A549 (cell line): ENCODE results near the gene CDC42EP4. TPM values are rescaled to one million over a fixed set of nuclear protein-coding genes. Genes with fewer than 3 reads are reported as not detected.

ENCODE experiments used
- ATAC-seq, 2 experiments: fragments of 200-7000 bp in 1 of 2; fragments of >200 bp in 1 of 2; cut with Nextera tagmentation in 1 of 2; cut with Tn5 transposase in 1 of 2; 3 replicates each; pipeline versions ENCODE4 v1.8.0 to v1.9.1; 2018 to 2020; ENCODE audit warnings: mild to moderate bottlenecking in 1 of 2, moderate library complexity in 1 of 2
- CTCF ChIA-PET: fragments of 300-600 bp; sonication (Branson Sonifier 250); formaldehyde crosslinking; extraction: SDS; loops from one replicate; lab custom pipeline; 2021; ENCODE audit warnings: antibody characterized with exemption, inconsistent platforms; lab: Yijun Ruan, JAX
- POLR2A ChIA-PET: fragments of 350-600 bp; formaldehyde crosslinking; extraction: SDS; loops from one replicate; lab custom pipeline; 2021; ENCODE audit warnings: antibody characterized with exemption, inconsistent platforms; lab: Yijun Ruan, JAX
- DNase-seq, 2 experiments: peaks; one replicate each; pipeline versions ENCODE4 v3.0.0 to v3.0.0-alpha.2; 2011 to 2016; ENCODE audit warnings: low read depth in 1 of 2, low spot score in 1 of 2
- FAIRE-seq: peaks from 2 replicates; lab custom pipeline; 2011; peaks lifted over from hg19 to GRCh38; lab: Jason Lieb, UNC
- H3K27ac ChIP-seq, 2 experiments: fragments of >200 bp; sonication (Bioruptor Twin); formaldehyde crosslinking; 3 replicates each; pipeline ENCODE4 v1.5.1; 2016 to 2017
- H3K4me1 ChIP-seq: fragments of >200 bp; sonication (Bioruptor Twin); formaldehyde crosslinking; 3 replicates; pipeline ENCODE4 v1.6.1; 2016
- H3K4me2 ChIP-seq: fragments of >200 bp; sonication (Bioruptor Twin); formaldehyde crosslinking; 3 replicates; pipeline ENCODE4 v1.6.1; 2016
- H3K4me3 ChIP-seq: fragments of >200 bp; sonication (Bioruptor Twin); formaldehyde crosslinking; 3 replicates; pipeline ENCODE4 v1.5.1; 2016
- H3K9me3 ChIP-seq: fragments of >200 bp; sonication (Bioruptor Twin); formaldehyde crosslinking; 3 replicates; pipeline ENCODE4 v1.6.1; 2016
- CBX2 ChIP-seq: fragments of 200-600 bp; sonication (generic); IDR thresholded peaks from 2 replicates; pipeline ENCODE4 v1.6.1; 2016; ENCODE audit warnings: low read depth, mild to moderate bottlenecking, borderline replicate concordance
- EHMT2 ChIP-seq: fragments of 200-600 bp; sonication (generic); IDR thresholded peaks from 2 replicates; pipeline ENCODE4 v1.6.1; 2016; ENCODE audit warnings: antibody characterized with exemption, low read depth, mild to moderate bottlenecking, moderate library complexity
- ELK1 ChIP-seq: fragments of 150-350 bp; IDR thresholded peaks from 2 replicates; pipeline ENCODE4 v1.6.1; 2014; ENCODE audit warnings: low read depth, mild to moderate bottlenecking, low read length
- FOSB ChIP-seq: fragments of 250-450 bp; sonication (Bioruptor Pico); IDR thresholded peaks from 2 replicates; pipeline ENCODE4 v1.5.0; 2020; ENCODE audit warnings: mild to moderate bottlenecking, moderate library complexity
- FOXS1 ChIP-seq: fragments of 250-450 bp; sonication (Bioruptor Pico); IDR thresholded peaks from 2 replicates; pipeline ENCODE4 v1.5.0; 2020; ENCODE audit warnings: mild to moderate bottlenecking, moderate library complexity
- GATA3 ChIP-seq: IDR thresholded peaks from 2 replicates; pipeline ENCODE4 v1.6.1; 2012; ENCODE audit warnings: borderline replicate concordance
- HES2 ChIP-seq: fragments of >200 bp; sonication (Bioruptor Twin); formaldehyde crosslinking; IDR thresholded peaks from 2 replicates; pipeline ENCODE4 v1.6.1; 2016
- HEYL ChIP-seq: fragments of 250-450 bp; sonication (Bioruptor Pico); IDR thresholded peaks from 2 replicates; pipeline ENCODE4 v1.8.0; 2021; ENCODE audit warnings: mild to moderate bottlenecking, moderate library complexity
- HMGXB4 ChIP-seq: fragments of 250-450 bp; sonication (Bioruptor Pico); IDR thresholded peaks from 2 replicates; pipeline ENCODE4 v1.5.0; 2021; ENCODE audit warnings: mild to moderate bottlenecking, moderate library complexity, borderline replicate concordance
- MYC ChIP-seq: IDR thresholded peaks from 2 replicates; pipeline ENCODE4 v1.6.1; 2012; ENCODE audit warnings: mild to moderate bottlenecking, inconsistent platforms, low read length, improper control_type of control experiment, borderline replicate concordance
- NFE2L2 ChIP-seq: fragments of 150-350 bp; conservative IDR thresholded peaks from 2 replicates; pipeline ENCODE4 v1.6.1; 2014; ENCODE audit warnings: low read length
- NR3C1 ChIP-seq: fragments of >200 bp; sonication (Bioruptor Twin); formaldehyde crosslinking; IDR thresholded peaks from 3 replicates; pipeline ENCODE4 v1.6.1; 2017
- RCOR1 ChIP-seq: fragments of 150-350 bp; IDR thresholded peaks from 2 replicates; pipeline ENCODE4 v1.6.1; 2014; ENCODE audit warnings: antibody characterized with exemption, low read length, low read depth
- RNF2 ChIP-seq: fragments of 200-600 bp; sonication (generic); IDR thresholded peaks from 2 replicates; pipeline ENCODE4 v1.6.1; 2016; ENCODE audit warnings: low read depth, mild to moderate bottlenecking, antibody characterized with exemption, moderate library complexity, borderline replicate concordance
- SMC3 ChIP-seq: fragments of >200 bp; sonication (Bioruptor Twin); formaldehyde crosslinking; IDR thresholded peaks from 3 replicates; pipeline ENCODE4 v1.6.1; 2018; ENCODE audit warnings: inconsistent platforms
- TFCP2L1 ChIP-seq: fragments of 250-450 bp; sonication (Bioruptor Pico); IDR thresholded peaks from 2 replicates; pipeline ENCODE4 v1.5.0; 2021; ENCODE audit warnings: mild to moderate bottlenecking
- TP53 ChIP-seq: fragments of 250-450 bp; sonication (Bioruptor Pico); IDR thresholded peaks from 2 replicates; pipeline ENCODE4 v1.5.0; 2021; ENCODE audit warnings: mild to moderate bottlenecking, moderate library complexity
- USF2 ChIP-seq: fragments of 450-650 bp; IDR thresholded peaks from 2 replicates; pipeline ENCODE4 v1.6.1; 2014; ENCODE audit warnings: antibody characterized with exemption
- ZC3H11A ChIP-seq: fragments of 450-650 bp; IDR thresholded peaks from 2 replicates; pipeline ENCODE4 v1.6.1; 2014; ENCODE audit warnings: antibody characterized with exemption, mild to moderate bottlenecking
- ZSCAN20 ChIP-seq: fragments of 250-450 bp; sonication (Bioruptor Pico); IDR thresholded peaks from 2 replicates; pipeline ENCODE4 v1.8.0; 2022; ENCODE audit warnings: mild to moderate bottlenecking, moderate library complexity
- WGBS: methylation state at CpG from one replicate; pipeline ENCODE4 v1.1.6; 2017; ENCODE audit errors: missing lambda C conversion rate; 5-methylcytosine and 5-hydroxymethylcytosine counted together
- polyA plus RNA-seq, 4 experiments: library from polyadenylated mRNA; depleted of rRNA in 3 of 4; stranded (reverse); fragments of >200 nt; fragmentation: RNase III in 1 of 4; extraction: RNeasy Plus Mini Kit Qiagen cat#74134 plus additional on column Dnase treatment in 1 of 4; gene quantifications; 2 replicates in 3 of 4; 3 replicates in 1 of 4; pipeline ENCODE4 v1.2.3, GENCODE V29; 2011 to 2017
- TF ChIP-seq, protein P1 (sequence below): IDR thresholded peaks from 2 replicates; pipeline ENCODE4 v1.6.1; 2012; ENCODE audit warnings: low read depth, borderline replicate concordance
- TF ChIP-seq, protein P2 (sequence below): IDR thresholded peaks from 2 replicates; pipeline ENCODE4 v1.6.1; 2012
- TF ChIP-seq, protein P3 (sequence below): fragments of >200 bp; sonication (Bioruptor Twin); formaldehyde crosslinking; IDR thresholded peaks from 3 replicates; pipeline ENCODE4 v1.5.1; 2016
- TF ChIP-seq, protein P4 (sequence below): fragments of 250-450 bp; sonication (Bioruptor Pico); IDR thresholded peaks from 2 replicates; pipeline ENCODE4 v1.5.0; 2020; ENCODE audit warnings: low read depth, mild to moderate bottlenecking, moderate library complexity

The CDC42EP4 gene
- polyA plus RNA-seq, 2 of the 4 experiments (the other 2 are of a cell fraction), result 33.8 to 65.7 TPM

- no peak for TF ChIP-seq NFE2L2
- TF ChIP-seq HEYL (CRISPR knock-in tag), result no peak
- TF ChIP-seq, all 56 proteins: peak for 0
These were observed 40.5 kb upstream of the CDC42EP4 start (continued) for GRCh38 chr17:73352261-73352660.

DNA sequence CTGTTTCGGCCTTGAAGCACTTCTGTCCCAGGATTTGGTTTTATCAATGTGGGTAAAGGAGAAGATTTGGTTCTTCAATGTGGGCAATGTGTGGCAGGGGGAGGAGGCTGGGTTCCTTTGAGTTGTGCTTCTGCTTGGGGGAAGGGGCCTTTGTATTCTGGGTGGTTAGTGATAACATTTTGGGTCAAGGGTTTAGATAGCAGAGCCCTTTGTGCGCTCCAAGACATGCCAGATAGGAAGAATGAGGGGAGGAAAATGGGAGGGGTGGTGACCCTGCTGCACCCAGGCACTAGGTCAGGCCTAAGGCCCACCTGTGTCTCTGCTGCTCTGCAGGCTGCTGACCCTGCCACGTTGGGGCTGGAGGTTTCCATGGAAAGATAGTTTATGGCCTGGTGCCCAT lies 40.0 kb upstream of the CDC42EP4 start:
- TF ChIP-seq HES2 (no peak), USF2 (no peak), NFE2L2 (no peak), ZSCAN20 (CRISPR knock-in tag) (no peak), NR3C1 (no peak), CBX2 (no peak), TP53 (CRISPR knock-in tag) (no peak), FOSB (no peak), MYC (no peak)
- TF ChIP-seq, protein P1, sequence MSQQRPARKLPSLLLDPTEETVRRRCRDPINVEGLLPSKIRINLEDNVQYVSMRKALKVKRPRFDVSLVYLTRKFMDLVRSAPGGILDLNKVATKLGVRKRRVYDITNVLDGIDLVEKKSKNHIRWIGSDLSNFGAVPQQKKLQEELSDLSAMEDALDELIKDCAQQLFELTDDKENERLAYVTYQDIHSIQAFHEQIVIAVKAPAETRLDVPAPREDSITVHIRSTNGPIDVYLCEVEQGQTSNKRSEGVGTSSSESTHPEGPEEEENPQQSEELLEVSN, result no peak
- TF ChIP-seq, protein P2, sequence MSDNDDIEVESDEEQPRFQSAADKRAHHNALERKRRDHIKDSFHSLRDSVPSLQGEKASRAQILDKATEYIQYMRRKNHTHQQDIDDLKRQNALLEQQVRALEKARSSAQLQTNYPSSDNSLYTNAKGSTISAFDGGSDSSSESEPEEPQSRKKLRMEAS, result no peak
- TF ChIP-seq, protein P3, sequence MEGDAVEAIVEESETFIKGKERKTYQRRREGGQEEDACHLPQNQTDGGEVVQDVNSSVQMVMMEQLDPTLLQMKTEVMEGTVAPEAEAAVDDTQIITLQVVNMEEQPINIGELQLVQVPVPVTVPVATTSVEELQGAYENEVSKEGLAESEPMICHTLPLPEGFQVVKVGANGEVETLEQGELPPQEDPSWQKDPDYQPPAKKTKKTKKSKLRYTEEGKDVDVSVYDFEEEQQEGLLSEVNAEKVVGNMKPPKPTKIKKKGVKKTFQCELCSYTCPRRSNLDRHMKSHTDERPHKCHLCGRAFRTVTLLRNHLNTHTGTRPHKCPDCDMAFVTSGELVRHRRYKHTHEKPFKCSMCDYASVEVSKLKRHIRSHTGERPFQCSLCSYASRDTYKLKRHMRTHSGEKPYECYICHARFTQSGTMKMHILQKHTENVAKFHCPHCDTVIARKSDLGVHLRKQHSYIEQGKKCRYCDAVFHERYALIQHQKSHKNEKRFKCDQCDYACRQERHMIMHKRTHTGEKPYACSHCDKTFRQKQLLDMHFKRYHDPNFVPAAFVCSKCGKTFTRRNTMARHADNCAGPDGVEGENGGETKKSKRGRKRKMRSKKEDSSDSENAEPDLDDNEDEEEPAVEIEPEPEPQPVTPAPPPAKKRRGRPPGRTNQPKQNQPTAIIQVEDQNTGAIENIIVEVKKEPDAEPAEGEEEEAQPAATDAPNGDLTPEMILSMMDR, result no peak
- FAIRE-seq, result no peak
- POLR2A ChIA-PET, result no interaction called here

GRCh38 chr17:73350864-73351263 lies 39.1 kb upstream of the CDC42EP4 start:
- CTCF ChIA-PET, result interaction anchor here (0.9 to 2.4 kb wide), 4 partner anchors 9 to 96 kb away, joined by 3 to 9 read pairs (median 4); no protein-coding TSS in a partner anchor
- WGBS, result 83% methylated on average over 5 of the region's 5 CpGs
- TF ChIP-seq HMGXB4 (CRISPR knock-in tag) (no peak), TFCP2L1 (CRISPR knock-in tag) (no peak), FOXS1 (CRISPR knock-in tag) (no peak), ZC3H11A (no peak), GATA3 (no peak), HES2 (no peak), TP53 (CRISPR knock-in tag) (no peak), ELK1 (no peak), RNF2 (no peak), NR3C1 (no peak), RCOR1 (no peak), EHMT2 (no peak), SMC3 (no peak)
- TF ChIP-seq, protein P3, result no peak
- TF ChIP-seq, protein P4, sequence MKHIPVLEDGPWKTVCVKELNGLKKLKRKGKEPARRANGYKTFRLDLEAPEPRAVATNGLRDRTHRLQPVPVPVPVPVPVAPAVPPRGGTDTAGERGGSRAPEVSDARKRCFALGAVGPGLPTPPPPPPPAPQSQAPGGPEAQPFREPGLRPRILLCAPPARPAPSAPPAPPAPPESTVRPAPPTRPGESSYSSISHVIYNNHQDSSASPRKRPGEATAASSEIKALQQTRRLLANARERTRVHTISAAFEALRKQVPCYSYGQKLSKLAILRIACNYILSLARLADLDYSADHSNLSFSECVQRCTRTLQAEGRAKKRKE (CRISPR knock-in tag), result no peak

More for the DNA sequence above, 40.0 kb upstream of the CDC42EP4 start:
- no peak for ATAC-seq
- CTCF ChIA-PET, result interaction anchor here (0.9 to 2.4 kb wide), 5 partner anchors 9 to 97 kb away, joined by 3 to 9 read pairs (median 4); no protein-coding TSS in a partner anchor
- Histone ChIP-seq H3K9me3 (no peaks in the 10 kb centered on the region), H3K4me1 (peaks cover 17% of the 10 kb centered on the region), H3K4me3 (no peak overlapping the region), H3K4me2 (no peak overlapping the region), H3K27ac (no peak overlapping the region)
- no peak for DNase-seq
- WGBS, result 69% methylated on average over 3 of the region's 3 CpGs

More at GRCh38 chr17:73350864-73351263, 39.1 kb upstream of the CDC42EP4 start:
- Histone ChIP-seq H3K4me1 (peaks cover 10% of the 10 kb centered on the region), H3K9me3 (no peaks in the 10 kb centered on the region), H3K4me3 (no peak overlapping the region), H3K4me2 (no peak overlapping the region), H3K27ac (no peak overlapping the region)
- POLR2A ChIA-PET, result no interaction called here
- DNase-seq (no peak), FAIRE-seq (no peak), ATAC-seq (no peak)
